Measurements from ENCODE around the gene TRIM72. TPM values are rescaled to one million over a fixed set of nuclear protein-coding genes. Genes with fewer than 3 reads are reported as not detected.

TRIM72 gene
- total and polyA plus RNA-seq, 11 donors: 0.32 to 3.4 (median 1.4) TPM

GRCh38 chr16:31184888-31185287 lies 29.0 kb upstream of the TRIM72 start:
- DNase-seq (no peak), ATAC-seq (no peak)
- Histone ChIP-seq H3K4me3 (no peak overlapping the region), H3K27me3 (peaks cover 0 to 5% (median 0%) of the 10 kb centered on the region in 9 donors), H3K36me3 (peaks cover 10 to 84% (median 76%) of the 10 kb centered on the region in 9 donors), H3K4me1 (peaks cover 0 to 52% (median 33%) of the 10 kb centered on the region in 12 donors), H3K9me3 (no peaks in the 10 kb centered on the region), H3K27ac (no peak overlapping the region)
- 93 to 96% (median 95%) methylated on average over 14 of the region's 14 CpGs for WGBS, 4 donors
- TF ChIP-seq POLR2A (IDR thresholded peaks at IDR 0.05) (no peak), CTCF (IDR thresholded peaks at IDR 0.05) (no peak)
- intact Hi-C loops (cut with DNase I): loop anchor here in 7 of 10 donors (5.0 to 10.0 kb wide), 5 partner anchors 110 to 272 kb away; partner anchors contain the start of genes ZNF843 (in 5 of the 7), ARMC5 (in 2 of the 7), ZNF646 (in 1 of the 7) and ZNF668 (in 1 of the 7)

DNA sequence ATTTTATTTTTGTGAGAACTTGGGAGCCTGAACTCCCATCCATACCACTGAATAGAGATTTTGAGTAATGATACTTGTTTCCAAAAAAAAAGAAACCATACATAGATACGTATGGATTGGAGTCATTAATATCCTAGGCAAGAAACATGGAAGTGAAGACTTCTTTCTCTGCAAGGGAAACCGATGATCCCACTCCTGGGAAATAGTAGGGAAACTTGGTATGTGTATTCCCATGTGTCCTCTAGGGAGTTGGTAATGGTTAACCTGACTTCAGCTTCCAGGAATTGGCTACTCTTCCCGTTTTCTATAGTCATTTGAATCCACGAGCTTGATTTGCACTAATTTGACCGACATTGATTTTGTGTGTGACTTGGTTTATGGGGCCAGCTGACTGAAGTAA lies 28.6 kb upstream of the TRIM72 start:
- DNase-seq (no peak), ATAC-seq (no peak)
- Histone ChIP-seq H3K27ac (peak overlapping the region in 1 of 12 donors; percentile 64), H3K4me3 (peak overlapping the region in 1 of 12 donors; percentile 15), H3K36me3 (peaks cover 14 to 88% (median 81%) of the 10 kb centered on the region in 9 donors), H3K27me3 (peaks cover 0 to 2% (median 0%) of the 10 kb centered on the region in 9 donors), H3K4me1 (peaks cover 0 to 52% (median 33%) of the 10 kb centered on the region in 12 donors), H3K9me3 (no peaks in the 10 kb centered on the region)
- TF ChIP-seq CTCF (IDR thresholded peaks at IDR 0.05) (no peak), POLR2A (IDR thresholded peaks at IDR 0.05) (no peak)
- intact Hi-C loops (cut with DNase I): loop anchor here in 6 of 10 donors (10.0 kb wide), 3 partner anchors 111 to 269 kb away; partner anchors contain the start of genes ZNF843 (in 4 of the 6), ARMC5 (in 1 of the 6), ZNF646 (in 1 of the 6) and ZNF668 (in 1 of the 6)
- 63 to 75% (median 67%) methylated on average over 5 of the region's 5 CpGs for WGBS, 4 donors

- no peak for DNase-seq
- TF ChIP-seq POLR2A (IDR thresholded peaks at IDR 0.05) (no peak), CTCF (IDR thresholded peaks at IDR 0.05) (no peak)
- ATAC-seq: no peak
- H3K4me1 ChIP-seq: peaks cover 0 to 52% (median 32%) of the 10 kb centered on the region in 12 donors
- WGBS, 4 donors: 75 to 87% (median 81%) methylated on average over 7 of the region's 7 CpGs
- peak overlapping the region in 1 of 12 donors; percentile 15 for H3K4me3 ChIP-seq
- no peaks in the 10 kb centered on the region for H3K27me3 ChIP-seq
- H3K27ac ChIP-seq: peak overlapping the region in 1 of 12 donors; percentile 64
- peaks cover 14 to 96% (median 89%) of the 10 kb centered on the region in 9 donors for H3K36me3 ChIP-seq
- no peaks in the 10 kb centered on the region for H3K9me3 ChIP-seq
- intact Hi-C loops (cut with DNase I): loop anchor here in 6 of 10 donors (10.0 kb wide), 3 partner anchors 111 to 269 kb away; partner anchors contain the start of genes ZNF843 (in 4 of the 6), ARMC5 (in 1 of the 6), ZNF646 (in 1 of the 6) and ZNF668 (in 1 of the 6)
Observed at GRCh38 chr16:31186176-31186575, 27.7 kb upstream of the TRIM72 start.

DNA sequence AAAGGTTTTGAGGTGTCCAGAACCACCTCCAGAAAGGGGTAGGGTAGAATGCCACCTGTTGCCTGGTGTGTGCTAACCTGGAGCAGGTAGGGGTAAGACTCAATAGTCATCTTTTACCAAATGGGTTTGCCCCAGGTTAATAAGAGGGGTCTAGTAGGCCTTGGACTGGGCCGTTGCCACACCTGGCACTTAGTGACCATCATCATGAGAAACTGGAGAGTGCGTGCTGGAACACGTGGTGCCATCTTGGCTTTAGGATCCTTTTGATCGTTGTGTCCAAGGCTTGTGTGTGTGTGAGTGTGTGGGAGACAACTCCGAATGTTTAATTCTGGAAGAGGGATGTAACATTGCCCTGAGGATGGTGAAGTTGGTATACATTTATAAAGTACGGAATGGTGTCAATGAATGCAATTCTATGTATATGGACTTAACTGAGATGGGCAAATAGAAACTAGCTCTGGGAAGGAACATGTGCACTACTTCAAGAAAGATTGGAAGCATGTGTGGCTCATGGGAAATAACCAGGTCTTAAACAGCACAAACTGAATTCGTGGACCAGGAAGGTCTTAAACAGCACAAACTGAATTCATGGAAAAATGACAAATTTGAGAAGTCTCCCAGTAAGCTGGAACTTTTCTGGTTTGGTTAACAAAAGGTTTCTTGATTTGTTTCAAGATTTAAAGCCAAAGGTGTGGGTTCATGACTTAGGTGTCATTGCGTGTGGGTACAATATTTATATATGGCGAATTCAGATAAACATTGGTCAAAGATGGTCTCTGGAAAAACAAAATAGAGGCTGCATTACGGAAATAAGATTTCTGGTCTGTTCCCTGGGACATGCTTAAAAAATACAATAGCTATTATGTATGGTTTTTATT lies 26.8 kb upstream of the TRIM72 start:
- Histone ChIP-seq H3K27ac (no peak overlapping the region), H3K36me3 (peaks cover 14 to 100% (median 99%) of the 10 kb centered on the region in 9 donors), H3K4me1 (peaks cover 0 to 42% (median 22%) of the 10 kb centered on the region in 12 donors), H3K9me3 (no peaks in the 10 kb centered on the region), H3K27me3 (no peaks in the 10 kb centered on the region), H3K4me3 (no peak overlapping the region)
- WGBS, 4 donors: 78 to 86% (median 85%) methylated on average over 10 of the region's 10 CpGs
- TF ChIP-seq POLR2A (IDR thresholded peaks at IDR 0.05) (no peak), CTCF (IDR thresholded peaks at IDR 0.05) (no peak)
- intact Hi-C loops (cut with DNase I): loop anchor here in 6 of 10 donors (10.0 kb wide), 3 partner anchors 112 to 268 kb away; partner anchors contain the start of genes ZNF843 (in 4 of the 6), ARMC5 (in 1 of the 6), ZNF646 (in 1 of the 6) and ZNF668 (in 1 of the 6)
- DNase-seq (no peak), ATAC-seq (no peak)
